Fibroblast of the aortic adventitia (primary cell): ENCODE results near the gene SLC36A1. TPM values are rescaled to one million over a fixed set of nuclear protein-coding genes. Genes with fewer than 3 reads are reported as not detected.

Source experiments
- DNase-seq: peaks from one replicate; pipeline ENCODE4 v3.0.0-alpha.2; 2010; ENCODE audit warnings: low read depth
- H3K4me3 ChIP-seq: 2 replicates; pipeline ENCODE4 v1.5.1; 2011; ENCODE audit warnings: low read depth, mild to moderate bottlenecking, control low read depth, low read length, moderate library complexity
- CTCF ChIP-seq: IDR thresholded peaks from 2 replicates; pipeline ENCODE4 v1.5.1; 2011; ENCODE audit warnings: mild to moderate bottlenecking, low read length, control low read depth, inconsistent platforms; ENCODE audit not compliant: insufficient read depth
- total RNA-seq: library from RNA; depleted of rRNA; stranded (reverse); fragments of >200 nt; gene quantifications from 2 replicates; pipeline ENCODE4 v1.2.3, GENCODE V29; 2012; ENCODE audit warnings: low replicate concordance

The SLC36A1 gene
- total RNA-seq, 1 donor = 15.2 TPM

- no peak for TF ChIP-seq CTCF
- no peak overlapping the region for H3K4me3 ChIP-seq
- no peak for DNase-seq
These were observed 13.9 kb downstream of the SLC36A1 start for GRCh38 chr5:151461312-151461711.

- H3K4me3 ChIP-seq = no peak overlapping the region
- DNase-seq = no peak
- peak; percentile 38 for TF ChIP-seq CTCF
These were observed 16.0 kb downstream of the SLC36A1 start for GRCh38 chr5:151463137-151464029.

GRCh38 chr5:151464101-151464500 is 16.7 kb downstream of the SLC36A1 start:
- H3K4me3 ChIP-seq = no peak overlapping the region
- TF ChIP-seq CTCF = no peak
- DNase-seq = no peak

- TF ChIP-seq CTCF = no peak
- no peak overlapping the region for H3K4me3 ChIP-seq
These were observed 18.1 kb downstream of the SLC36A1 start for GRCh38 chr5:151465476-151465875.

GRCh38 chr5:151467576-151467975 is 20.2 kb downstream of the SLC36A1 start:
- DNase-seq = no peak
- no peak for TF ChIP-seq CTCF
- no peak overlapping the region for H3K4me3 ChIP-seq

More at GRCh38 chr5:151465476-151465875, 18.1 kb downstream of the SLC36A1 start:
- no peak for DNase-seq

GRCh38 chr5:151469386-151469785 is 22.0 kb downstream of the SLC36A1 start:
- no peak overlapping the region for H3K4me3 ChIP-seq
- TF ChIP-seq CTCF = no peak
- DNase-seq = no peak
